Liver (tissue), 9 donors: ENCODE measurements around the gene ALS2CL. TPM values are rescaled to one million over a fixed set of nuclear protein-coding genes. Genes with fewer than 3 reads are reported as not detected.

Experiments
- DNase-seq: peaks from one replicate; pipeline ENCODE4 v3.0.0-alpha.2; 2017; ENCODE audit warnings: low spot score
- H3K27ac ChIP-seq, 2 donors: one replicate each; pipeline ENCODE4 v1.7.0; 2013; ENCODE audit warnings: inconsistent platforms in 2 of 2, low read length in 2 of 2, control low read depth in 1 of 2, low read depth in 1 of 2, mild to moderate bottlenecking in 1 of 2
- H3K27me3 ChIP-seq, 4 donors: one replicate each; pipeline versions ENCODE4 v1.6.1 to v1.7.0; 2013; ENCODE audit warnings: low read length in 3 of 4, inconsistent platforms in 1 of 4, mild to moderate bottlenecking in 1 of 4, moderate library complexity in 1 of 4; ENCODE audit not compliant: control insufficient read depth in 4 of 4, insufficient read depth in 4 of 4
- H3K36me3 ChIP-seq, 4 donors: one replicate each; pipeline versions ENCODE4 v1.6.1 to v1.7.0; 2013; ENCODE audit warnings: low read length in 3 of 4, mild to moderate bottlenecking in 3 of 4, low read depth in 1 of 4, moderate library complexity in 1 of 4; ENCODE audit not compliant: control insufficient read depth in 4 of 4, insufficient read depth in 3 of 4
- H3K4me1 ChIP-seq, 4 donors: one replicate each; pipeline versions ENCODE4 v1.6.1 to v1.7.0; 2013; ENCODE audit warnings: low read length in 3 of 4, mild to moderate bottlenecking in 3 of 4, moderate library complexity in 1 of 4; ENCODE audit not compliant: control insufficient read depth in 4 of 4, insufficient read depth in 4 of 4
- H3K4me3 ChIP-seq, 3 donors: one replicate each; pipeline versions ENCODE4 v1.6.1 to v1.7.0; 2013; ENCODE audit warnings: low read length in 3 of 3, control low read depth in 1 of 3, low read depth in 1 of 3, mild to moderate bottlenecking in 1 of 3
- H3K9ac ChIP-seq, 2 donors: one replicate each; pipeline ENCODE4 v1.7.0; 2013; ENCODE audit warnings: low read length in 2 of 2, mild to moderate bottlenecking in 2 of 2, moderate library complexity in 2 of 2, control low read depth in 1 of 2, low read depth in 1 of 2
- H3K9me3 ChIP-seq, 4 donors: one replicate each; pipeline versions ENCODE4 v1.6.1 to v1.7.0; 2013; ENCODE audit warnings: low read length in 3 of 4; ENCODE audit not compliant: control insufficient read depth in 4 of 4
- ATF3 ChIP-seq: IDR thresholded peaks from 2 replicates; pipeline ENCODE4 v1.6.1; 2016; ENCODE audit warnings: antibody characterized with exemption
- CTCF ChIP-seq: fragments of 150-350 bp; IDR thresholded peaks from 2 replicates; pipeline ENCODE4 v1.5.1; 2017; ENCODE audit warnings: improper control_type of control experiment, low read depth, low read length; ENCODE audit not compliant: missing input control
- EGR1 ChIP-seq, 2 donors: IDR thresholded peaks; 2 replicates each; pipeline ENCODE4 v1.6.1; 2016 to 2018; ENCODE audit warnings: antibody characterized with exemption in 2 of 2, low read depth in 2 of 2
- FOXA1 ChIP-seq: IDR thresholded peaks from 2 replicates; pipeline ENCODE4 v1.6.1; 2016; ENCODE audit warnings: antibody characterized with exemption
- FOXA2 ChIP-seq: IDR thresholded peaks from 2 replicates; pipeline ENCODE4 v1.6.1; 2016; ENCODE audit warnings: antibody characterized with exemption
- GABPA ChIP-seq, 2 donors: IDR thresholded peaks in 1 of 2; conservative IDR thresholded peaks in 1 of 2; 2 replicates each; pipeline ENCODE4 v1.6.1; 2016; ENCODE audit warnings: antibody characterized with exemption in 2 of 2, mild to moderate bottlenecking in 1 of 2, moderate library complexity in 1 of 2
- HNF4A ChIP-seq, 2 donors: conservative IDR thresholded peaks; 2 replicates each; pipeline ENCODE4 v1.6.1; 2016; ENCODE audit warnings: antibody characterized with exemption in 2 of 2, mild to moderate bottlenecking in 2 of 2
- HNF4G ChIP-seq: IDR thresholded peaks from 2 replicates; pipeline ENCODE4 v1.6.1; 2016; ENCODE audit warnings: antibody characterized with exemption
- JUND ChIP-seq, 2 donors: IDR thresholded peaks; 2 replicates each; pipeline ENCODE4 v1.6.1; 2016; ENCODE audit warnings: antibody characterized with exemption in 2 of 2
- MAX ChIP-seq: IDR thresholded peaks from 2 replicates; pipeline ENCODE4 v1.6.1; 2016; ENCODE audit warnings: antibody characterized with exemption
- NR2F2 ChIP-seq: IDR thresholded peaks from 2 replicates; pipeline ENCODE4 v1.6.1; 2016; ENCODE audit warnings: antibody characterized with exemption
- RAD21 ChIP-seq, 2 donors: IDR thresholded peaks; 2 replicates each; pipeline ENCODE4 v1.6.1; 2016; ENCODE audit warnings: antibody characterized with exemption in 2 of 2, mild to moderate bottlenecking in 2 of 2
- REST ChIP-seq: IDR thresholded peaks from 2 replicates; pipeline ENCODE4 v1.6.1; 2016; ENCODE audit warnings: antibody characterized with exemption, mild to moderate bottlenecking
- RXRA ChIP-seq, 2 donors: IDR thresholded peaks; 2 replicates each; pipeline ENCODE4 v1.6.1; 2017 to 2018; ENCODE audit warnings: antibody characterized with exemption in 2 of 2, mild to moderate bottlenecking in 1 of 2
- SP1 ChIP-seq: IDR thresholded peaks from 2 replicates; pipeline ENCODE4 v1.6.1; 2018; ENCODE audit warnings: antibody characterized with exemption, mild to moderate bottlenecking
- TAF1 ChIP-seq: conservative IDR thresholded peaks from 2 replicates; pipeline ENCODE4 v1.6.1; 2016; ENCODE audit warnings: antibody characterized with exemption, mild to moderate bottlenecking
- YY1 ChIP-seq: IDR thresholded peaks from 2 replicates; pipeline ENCODE4 v1.6.1; 2016; ENCODE audit warnings: antibody characterized with exemption, mild to moderate bottlenecking
- ZBTB33 ChIP-seq: IDR thresholded peaks from 2 replicates; pipeline ENCODE4 v1.6.1; 2016; ENCODE audit warnings: antibody characterized with exemption
- WGBS: extraction: QIAGEN DNeasy Blood & Tissue Kit; methylation state at CpG from one replicate; pipeline ENCODE4 v1.1.7; 2013; 5-methylcytosine and 5-hydroxymethylcytosine counted together
- polyA plus RNA-seq, 2 donors: library from polyadenylated mRNA; stranded (reverse) in 1 of 2; unstranded in 1 of 2; fragments of 200-250 nt in 1 of 2; fragments of >200 nt in 1 of 2; fragmentation: Nextera tagmentation in 1 of 2; extraction: Ambion mirVana in 1 of 2; gene quantifications; one replicate each; pipeline versions ENCODE4 v1.2.1 to v1.2.3, GENCODE V29; 2013 to 2015
- total RNA-seq, 2 donors: library from RNA; depleted of rRNA; stranded (reverse); fragments of >200 nt; gene quantifications; one replicate each; pipeline ENCODE4 v1.2.3, GENCODE V29; 2014
- donor health status: healthy.
- donor health status: healthy.
- donor health status: healthy.
- donor health status: healthy.
- donor health status: healthy.

ALS2CL gene
- total and polyA plus RNA-seq, 4 donors, result 0.51 to 22.9 (median 5.7) TPM

GRCh38 chr3:46684891-46685290 is 8.6 kb downstream of the ALS2CL start:
- peaks cover 0 to 15% (median 9%) of the 10 kb centered on the region in 4 donors for H3K36me3 ChIP-seq
- H3K4me1 ChIP-seq, result peaks cover 0 to 4% (median 0%) of the 10 kb centered on the region in 4 donors
- no peaks in the 10 kb centered on the region for H3K9me3 ChIP-seq
- H3K4me3 ChIP-seq, result no peak overlapping the region
- TF ChIP-seq ZBTB33 (no peak), ATF3 (no peak), RXRA (IDR thresholded peaks at IDR 0.05) (no peak), RAD21 (IDR thresholded peaks at IDR 0.05) (no peak), NR2F2 (no peak), TAF1 (no peak), MAX (no peak), HNF4A (conservative IDR thresholded peaks at IDR 0.05) (no peak), SP1 (no peak), GABPA (IDR thresholded peaks at IDR 0.05 in 1 of 2, conservative IDR thresholded peaks at IDR 0.05 in 1 of 2) (no peak), JUND (IDR thresholded peaks at IDR 0.05) (no peak), EGR1 (IDR thresholded peaks at IDR 0.05; ENCODE audit: low read depth in 2 of 2) (no peak), YY1 (no peak), CTCF (no peak), HNF4G (no peak), FOXA1 (no peak), FOXA2 (no peak)
- no peak overlapping the region for H3K27ac ChIP-seq
- no peak for DNase-seq
- 97% methylated on average over 2 of the region's 2 CpGs for WGBS
- H3K27me3 ChIP-seq, result no peaks in the 10 kb centered on the region
- no peak overlapping the region for H3K9ac ChIP-seq

GRCh38 chr3:46682974-46683373 is 10.5 kb downstream of the ALS2CL start:
- Histone ChIP-seq H3K4me3 (no peak overlapping the region), H3K9me3 (no peaks in the 10 kb centered on the region), H3K36me3 (peaks cover 0 to 14% (median 9%) of the 10 kb centered on the region in 4 donors), H3K27ac (no peak overlapping the region), H3K27me3 (no peaks in the 10 kb centered on the region), H3K9ac (no peak overlapping the region), H3K4me1 (no peaks in the 10 kb centered on the region)
- no peak for TF ChIP-seq FOXA1
- no peak for TF ChIP-seq TAF1
- no peak for TF ChIP-seq ZBTB33
- TF ChIP-seq GABPA (IDR thresholded peaks at IDR 0.05 in 1 of 2, conservative IDR thresholded peaks at IDR 0.05 in 1 of 2), result no peak
- no peak for TF ChIP-seq HNF4A (conservative IDR thresholded peaks at IDR 0.05)
- no peak for TF ChIP-seq REST
- DNase-seq, result no peak
- 87% methylated on average over 11 of the region's 11 CpGs for WGBS
